Measurements from ENCODE around the gene SBF2. TPM values are rescaled to one million over a fixed set of nuclear protein-coding genes. Genes with fewer than 3 reads are reported as not detected.

SBF2 gene
- total and polyA plus RNA-seq, 7 experiments from 2014 or later = 4.2 to 35.2 (median 13.3) TPM

GRCh38 chr11:10322830-10323792 lies 29.1 kb upstream of the SBF2 start:
- DNase-seq (peak in 8 of 9 donors; percentile 10 to 70 (median 48)), ATAC-seq (peak; percentile 70)
- H3K27ac ChIP-seq (ENCODE audit: low read depth, low read length) = no peak overlapping the region
- Mint-ChIP-seq H3K9me3 (no peaks in the 10 kb centered on the region), H3K27ac (peak overlapping the region in 5 of 9 donors; percentile 16 to 82 (median 55)), H3K4me1 (peaks cover 0 to 11% (median 3%) of the 10 kb centered on the region in 7 donors), H3K36me3 (no peaks in the 10 kb centered on the region), H3K4me3 (peak overlapping the region in 1 of 10 donors; percentile 26), H3K27me3 (peaks cover 4 to 20% (median 8%) of the 10 kb centered on the region in 5 donors)
- POLR2A ChIA-PET = interaction anchor here (0.6 kb wide), 1 partner anchor 512 kb away, joined by 3 read pairs; no protein-coding TSS in a partner anchor
- no peaks in the 10 kb centered on the region for H3K36me3 ChIP-seq (ENCODE audit: control insufficient read depth in 2 of 3, insufficient read depth in 3 of 3, low read length in 3 of 3)
- intact Hi-C loops (cut with micrococcal nuclease) = loop anchor here (1.0 to 5.0 kb wide), 9 partner anchors 15 to 1306 kb away; no protein-coding TSS in a partner anchor
- CTCF ChIA-PET = interaction anchor here (0.6 to 2.0 kb wide), 5 partner anchors 9 to 563 kb away, joined by 3 to 9 read pairs (median 3); no protein-coding TSS in a partner anchor
- H3K27me3 ChIP-seq (ENCODE audit: control insufficient read depth in 2 of 2, insufficient read depth in 2 of 2, low read length in 2 of 2) = no peaks in the 10 kb centered on the region
- no peaks in the 10 kb centered on the region for H3K4me1 ChIP-seq (ENCODE audit: control insufficient read depth in 2 of 2, insufficient read depth in 2 of 2, low read length in 2 of 2)
- no peaks in the 10 kb centered on the region for H3K9me3 ChIP-seq (ENCODE audit: control insufficient read depth in 2 of 3, low read length in 3 of 3)
- H3K4me3 ChIP-seq (ENCODE audit: low read length) = no peak overlapping the region

GRCh38 chr11:10322401-10322800 lies 28.4 kb upstream of the SBF2 start:
- POLR2A ChIA-PET = interaction anchor here (0.6 kb wide), 1 partner anchor 512 kb away, joined by 3 read pairs; no protein-coding TSS in a partner anchor
- Histone ChIP-seq H3K27me3 (ENCODE audit: control insufficient read depth in 2 of 2, insufficient read depth in 2 of 2, low read length in 2 of 2) (no peaks in the 10 kb centered on the region), H3K4me3 (ENCODE audit: low read length) (no peak overlapping the region), H3K36me3 (ENCODE audit: control insufficient read depth in 2 of 3, insufficient read depth in 3 of 3, low read length in 3 of 3) (no peaks in the 10 kb centered on the region), H3K4me1 (ENCODE audit: control insufficient read depth in 2 of 2, insufficient read depth in 2 of 2, low read length in 2 of 2) (no peaks in the 10 kb centered on the region), H3K9me3 (ENCODE audit: control insufficient read depth in 2 of 3, low read length in 3 of 3) (no peaks in the 10 kb centered on the region), H3K27ac (ENCODE audit: low read depth, low read length) (no peak overlapping the region)
- ATAC-seq (no peak), DNase-seq (no peak)
- H3K36me3 Mint-ChIP-seq = no peaks in the 10 kb centered on the region
- peaks cover 4 to 20% (median 8%) of the 10 kb centered on the region in 5 donors for H3K27me3 Mint-ChIP-seq
- CTCF ChIA-PET = interaction anchor here (0.7 to 1.1 kb wide), 2 partner anchors 42 to 559 kb away, joined by 3 read pairs; no protein-coding TSS in a partner anchor
- no peak overlapping the region for H3K4me3 Mint-ChIP-seq
- intact Hi-C loops (cut with micrococcal nuclease) = loop anchor here (5.0 kb wide), 3 partner anchors 350 to 1305 kb away; no protein-coding TSS in a partner anchor
- no peaks in the 10 kb centered on the region for H3K9me3 Mint-ChIP-seq
- H3K27ac Mint-ChIP-seq = peak overlapping the region in 4 of 9 donors; percentile 16 to 82 (median 62)
- peaks cover 0 to 17% (median 3%) of the 10 kb centered on the region in 7 donors for H3K4me1 Mint-ChIP-seq

- Histone ChIP-seq H3K27me3 (ENCODE audit: control insufficient read depth in 2 of 2, insufficient read depth in 2 of 2, low read length in 2 of 2) (no peaks in the 10 kb centered on the region), H3K9me3 (ENCODE audit: control insufficient read depth in 2 of 3, low read length in 3 of 3) (no peaks in the 10 kb centered on the region), H3K36me3 (ENCODE audit: control insufficient read depth in 2 of 3, insufficient read depth in 3 of 3, low read length in 3 of 3) (no peaks in the 10 kb centered on the region), H3K4me1 (ENCODE audit: control insufficient read depth in 2 of 2, insufficient read depth in 2 of 2, low read length in 2 of 2) (no peaks in the 10 kb centered on the region), H3K4me3 (ENCODE audit: low read length) (no peak overlapping the region), H3K27ac (ENCODE audit: low read depth, low read length) (no peak overlapping the region)
- CTCF ChIA-PET = interaction anchor here (1.1 kb wide), 1 partner anchor 558 kb away, joined by 3 read pairs; no protein-coding TSS in a partner anchor
- H3K4me1 Mint-ChIP-seq = peaks cover 0 to 17% (median 3%) of the 10 kb centered on the region in 7 donors
- DNase-seq (no peak), ATAC-seq (no peak)
- no peaks in the 10 kb centered on the region for H3K9me3 Mint-ChIP-seq
- intact Hi-C loops (cut with micrococcal nuclease) = loop anchor here (5.0 kb wide), 3 partner anchors 349 to 1304 kb away; no protein-coding TSS in a partner anchor
- no peak overlapping the region for H3K4me3 Mint-ChIP-seq
- POLR2A ChIA-PET = no interaction called here
- no peak overlapping the region for H3K27ac Mint-ChIP-seq
- H3K36me3 Mint-ChIP-seq = no peaks in the 10 kb centered on the region
- H3K27me3 Mint-ChIP-seq = peaks cover 13 to 32% (median 16%) of the 10 kb centered on the region in 5 donors
Measured at GRCh38 chr11:10320736-10321465, 26.9 kb upstream of the SBF2 start.

- H3K4me1 ChIP-seq (ENCODE audit: control insufficient read depth in 2 of 2, insufficient read depth in 2 of 2, low read length in 2 of 2) = no peaks in the 10 kb centered on the region
- H3K27ac Mint-ChIP-seq = peak overlapping the region in 1 of 9 donors; percentile 38
- peaks cover 9 to 32% (median 14%) of the 10 kb centered on the region in 5 donors for H3K27me3 Mint-ChIP-seq
- H3K27ac ChIP-seq (ENCODE audit: low read depth, low read length) = no peak overlapping the region
- CTCF ChIA-PET = interaction anchor here (0.7 kb wide), 1 partner anchor 247 kb away, joined by 3 read pairs; no protein-coding TSS in a partner anchor
- no peaks in the 10 kb centered on the region for H3K9me3 ChIP-seq (ENCODE audit: control insufficient read depth in 2 of 3, low read length in 3 of 3)
- no peak overlapping the region for H3K4me3 Mint-ChIP-seq
- POLR2A ChIA-PET = no interaction called here
- no peaks in the 10 kb centered on the region for H3K9me3 Mint-ChIP-seq
- no peaks in the 10 kb centered on the region for H3K36me3 ChIP-seq (ENCODE audit: control insufficient read depth in 2 of 3, insufficient read depth in 3 of 3, low read length in 3 of 3)
- no peak for DNase-seq
- intact Hi-C loops (cut with micrococcal nuclease) = loop anchor here (5.0 kb wide), 3 partner anchors 348 to 1303 kb away; no protein-coding TSS in a partner anchor
- H3K36me3 Mint-ChIP-seq = no peaks in the 10 kb centered on the region
- peaks cover 0 to 17% (median 3%) of the 10 kb centered on the region in 7 donors for H3K4me1 Mint-ChIP-seq
- no peaks in the 10 kb centered on the region for H3K27me3 ChIP-seq (ENCODE audit: control insufficient read depth in 2 of 2, insufficient read depth in 2 of 2, low read length in 2 of 2)
- no peak overlapping the region for H3K4me3 ChIP-seq (ENCODE audit: low read length)
- ATAC-seq = no peak
Measured at GRCh38 chr11:10319702-10320558, 25.9 kb upstream of the SBF2 start.

GRCh38 chr11:10318527-10318802 lies 24.4 kb upstream of the SBF2 start:
- H3K36me3 ChIP-seq (ENCODE audit: control insufficient read depth in 2 of 3, insufficient read depth in 3 of 3, low read length in 3 of 3) = no peaks in the 10 kb centered on the region
- H3K27ac ChIP-seq (ENCODE audit: low read depth, low read length) = no peak overlapping the region
- POLR2A ChIA-PET = no interaction called here
- Mint-ChIP-seq H3K36me3 (no peaks in the 10 kb centered on the region), H3K4me3 (no peak overlapping the region), H3K27ac (no peak overlapping the region), H3K4me1 (peaks cover 0 to 22% (median 3%) of the 10 kb centered on the region in 7 donors), H3K9me3 (no peaks in the 10 kb centered on the region), H3K27me3 (peaks cover 6 to 25% (median 18%) of the 10 kb centered on the region in 5 donors)
- H3K9me3 ChIP-seq (ENCODE audit: control insufficient read depth in 2 of 3, low read length in 3 of 3) = no peaks in the 10 kb centered on the region
- ATAC-seq (no peak), DNase-seq (no peak)
- no peak overlapping the region for H3K4me3 ChIP-seq (ENCODE audit: low read length)
- no peaks in the 10 kb centered on the region for H3K4me1 ChIP-seq (ENCODE audit: control insufficient read depth in 2 of 2, insufficient read depth in 2 of 2, low read length in 2 of 2)
- intact Hi-C loops (cut with micrococcal nuclease) = no loop called here
- H3K27me3 ChIP-seq (ENCODE audit: control insufficient read depth in 2 of 2, insufficient read depth in 2 of 2, low read length in 2 of 2) = no peaks in the 10 kb centered on the region
- CTCF ChIA-PET = interaction anchor here (1.2 to 1.5 kb wide), 2 partner anchors 111 to 518 kb away, joined by 3 to 6 read pairs; no protein-coding TSS in a partner anchor

Data from naive thymus-derived CD4-positive, alpha-beta T cell (primary cell).